HG03354 (cell line): Measurements from ENCODE around the gene SLC25A43.
A peak's percentile ranks its signal among the peaks of the same experiment; 100 is the strongest.
"Not testable (repeated sequence)": the region's sequence is repeated elsewhere in the genome, so short reads cannot be mapped to it uniquely, and the experiment has no call there.

Source experiments
- ATAC-seq: cut with Tn5 transposase; IDR thresholded peaks from one replicate; pipeline ENCODE4 v1.9.1; 2021; ENCODE audit warnings: mild to moderate bottlenecking; ENCODE audit not compliant: unreplicated experiment, poor library complexity, severe bottlenecking

Gene SLC25A43

DNA sequence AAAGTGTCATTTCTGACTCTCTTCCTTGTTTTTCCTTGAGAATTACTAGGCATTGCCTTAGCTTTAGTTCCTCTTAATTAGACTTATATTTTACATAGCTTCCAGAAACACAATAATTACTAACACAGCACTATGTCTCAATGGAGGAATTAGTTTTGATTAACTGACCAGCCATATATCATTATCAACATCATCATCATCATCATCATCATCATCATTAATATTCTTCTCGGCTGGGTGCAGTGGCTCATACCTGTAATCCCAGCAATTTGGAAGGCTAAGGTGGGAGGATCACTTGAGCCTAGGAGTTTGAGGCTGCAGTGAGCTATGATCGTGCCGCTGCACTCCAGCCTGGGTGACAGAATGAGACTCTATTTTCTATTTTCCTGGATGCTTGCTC lies 66.4 kb downstream of the SLC25A43 start:
- no peak for ATAC-seq

DNA sequence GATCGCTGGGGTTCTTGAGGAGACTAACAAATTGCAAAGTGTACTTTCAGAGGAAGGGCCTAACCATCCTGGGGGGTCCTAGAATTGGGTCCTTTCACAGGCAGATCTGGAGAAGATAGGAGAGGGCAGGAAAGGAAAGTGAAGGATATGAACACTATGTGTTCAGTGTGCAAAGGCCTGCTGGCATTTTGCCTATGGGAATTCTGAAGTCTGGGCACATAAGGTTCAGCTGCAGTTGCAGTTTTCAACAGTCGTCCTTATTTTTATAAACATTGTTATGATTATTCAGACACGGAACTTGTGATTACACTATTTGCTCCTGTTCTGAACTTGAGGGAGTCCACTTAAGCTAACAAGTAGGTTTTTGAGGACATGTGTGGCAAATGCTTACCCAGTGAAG lies 67.8 kb downstream of the SLC25A43 start:
- ATAC-seq: no peak

DNA sequence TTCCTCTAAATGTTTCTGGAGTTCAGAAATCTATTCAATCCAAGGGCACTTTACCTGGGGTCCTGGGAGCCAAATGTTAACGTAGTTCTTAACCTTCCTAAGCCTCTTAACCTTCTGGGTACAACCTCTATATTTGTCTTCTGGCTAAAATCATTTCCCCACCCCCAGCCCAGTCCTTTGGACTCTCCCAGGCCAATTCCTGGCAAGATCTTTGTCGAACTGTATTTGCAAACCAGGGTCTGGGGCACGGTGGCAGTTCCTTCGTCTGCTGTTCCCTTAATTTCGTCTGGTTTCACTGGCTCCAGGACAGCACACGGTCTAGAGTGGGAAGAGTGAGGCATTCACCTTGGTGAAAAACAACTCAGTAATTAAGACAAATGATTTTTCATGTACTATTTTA lies 68.3 kb downstream of the SLC25A43 start:
- ATAC-seq: no peak

DNA sequence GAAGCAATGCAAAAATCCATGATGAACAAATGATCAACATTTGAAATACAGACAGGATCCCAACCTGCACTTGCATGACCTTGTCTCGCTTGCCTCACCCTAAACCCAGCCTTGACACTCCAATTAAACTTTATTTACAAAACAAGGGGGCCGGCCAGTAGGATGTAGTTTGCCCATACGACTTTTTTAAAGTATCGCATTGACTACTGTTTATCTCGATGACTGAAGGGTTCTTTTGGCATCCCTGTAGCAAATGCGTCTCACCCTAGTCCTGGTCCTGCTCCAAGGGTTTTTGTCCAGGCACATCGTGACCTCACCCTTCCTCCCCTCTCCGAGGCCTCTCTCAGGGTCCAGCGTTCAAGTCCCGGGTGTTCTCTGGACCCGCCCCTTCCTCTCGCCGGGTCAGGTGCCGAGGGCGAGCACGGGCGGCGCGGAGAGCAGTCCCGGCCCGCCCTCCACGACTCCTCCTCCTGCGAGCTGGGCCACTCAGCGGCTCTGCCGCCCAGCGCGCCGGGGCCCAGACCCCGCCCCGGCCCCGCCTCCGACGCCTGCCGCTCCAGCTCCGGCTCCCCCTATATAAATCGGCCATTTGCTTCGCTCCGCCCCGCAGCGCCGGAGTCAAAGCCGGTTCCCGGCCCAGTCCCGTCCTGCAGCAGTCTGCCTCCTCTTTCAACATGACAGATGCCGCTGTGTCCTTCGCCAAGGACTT lies 68.9 kb downstream of the SLC25A43 start, which contains the start of gene SLC25A5:
SLC25A5 (plus strand) TSS at position 603 of the 709 bp plus-strand sequence; CDS start at position 675, 72 bp downstream.
- ATAC-seq: peak; percentile 85

DNA sequence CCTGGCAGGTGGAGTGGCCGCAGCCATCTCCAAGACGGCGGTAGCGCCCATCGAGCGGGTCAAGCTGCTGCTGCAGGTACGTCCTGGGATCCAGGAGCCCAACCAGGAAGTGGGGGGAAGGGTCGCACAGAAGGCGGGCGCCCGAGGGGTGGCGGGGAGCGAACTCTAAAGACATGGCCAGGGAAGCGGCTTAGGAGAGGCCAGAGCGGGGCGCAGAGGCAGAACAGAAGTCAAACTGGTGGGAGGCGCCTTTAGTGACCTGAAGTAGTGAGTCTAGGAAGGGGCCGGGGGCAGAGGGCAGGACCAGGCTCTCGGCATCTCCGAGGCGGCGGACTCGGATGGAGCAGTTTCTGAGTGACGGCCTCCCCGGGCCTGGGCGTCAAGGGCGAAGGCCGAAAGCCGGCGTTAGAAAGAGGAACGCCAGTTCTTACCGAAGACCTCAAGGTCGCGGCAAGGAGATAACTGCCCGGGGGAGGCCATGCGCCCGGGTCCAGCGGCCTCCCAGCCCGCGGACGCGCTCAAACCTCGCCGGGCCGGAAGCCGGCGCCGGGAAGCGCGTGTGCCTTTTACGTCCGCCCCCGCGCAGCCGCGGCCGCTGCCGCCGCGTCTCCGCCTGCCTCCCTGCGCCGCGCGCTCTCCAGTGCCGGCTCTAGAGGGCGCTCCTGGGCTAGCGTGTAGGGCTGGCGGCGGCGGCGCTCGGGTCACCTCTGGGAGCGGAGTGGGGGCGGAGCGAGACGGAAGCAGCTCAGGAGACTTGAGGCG lies 69.6 kb downstream of the SLC25A43 start:
- ATAC-seq: peak; percentile 77

DNA sequence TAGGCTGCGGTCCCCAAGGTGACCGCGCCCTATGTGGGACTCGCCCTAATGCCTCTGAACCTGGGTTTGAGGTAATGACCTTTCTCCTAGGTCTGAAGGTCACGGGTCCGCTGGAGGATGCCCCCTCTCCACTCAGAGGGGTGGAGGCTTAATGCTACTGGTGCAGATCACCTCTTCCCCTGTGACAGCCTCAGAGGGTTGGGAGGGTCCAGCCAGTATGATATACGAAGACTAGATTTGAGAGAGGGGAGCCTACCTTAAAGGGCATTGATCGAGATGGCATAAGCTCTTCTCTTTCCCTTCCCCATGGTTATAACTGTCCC lies 70.1 kb downstream of the SLC25A43 start:
- ATAC-seq: no peak

DNA sequence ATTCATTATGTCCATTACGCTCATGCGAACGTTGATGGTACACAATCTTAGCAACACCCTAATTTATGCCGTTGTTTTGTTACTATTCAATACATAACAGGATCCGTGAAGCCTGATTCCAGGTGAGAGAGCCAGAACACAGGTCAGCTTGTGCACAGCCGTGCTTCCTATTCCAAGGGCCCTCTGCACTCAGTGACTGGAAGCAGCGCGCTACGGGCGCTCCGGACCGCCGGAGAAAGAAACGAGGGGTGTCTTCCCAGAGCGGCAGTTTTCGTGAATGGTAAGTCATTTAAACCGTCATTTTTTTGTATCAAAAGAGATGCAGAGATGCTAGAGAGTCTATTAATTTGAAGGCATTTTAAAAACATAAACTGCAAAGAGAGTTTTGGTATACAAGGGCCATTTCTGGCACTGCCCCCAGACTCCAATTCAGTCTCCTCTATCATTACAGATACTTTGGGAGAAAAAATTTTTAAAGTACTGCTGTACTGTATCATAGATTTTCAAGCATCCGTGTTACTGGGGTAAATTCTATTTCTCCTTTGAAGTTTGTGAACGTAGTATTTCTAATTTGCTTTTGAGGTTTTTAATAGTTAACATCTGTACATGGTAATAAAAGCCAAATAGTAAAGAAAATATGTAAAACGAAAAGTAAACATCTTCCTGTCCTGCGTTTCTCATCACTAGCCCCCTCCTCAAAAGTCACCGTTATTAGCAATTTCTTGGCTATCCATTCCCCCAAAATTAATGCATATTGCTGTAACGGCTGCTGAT lies 75.7 kb downstream of the SLC25A43 start:
- ATAC-seq: no peak

DNA sequence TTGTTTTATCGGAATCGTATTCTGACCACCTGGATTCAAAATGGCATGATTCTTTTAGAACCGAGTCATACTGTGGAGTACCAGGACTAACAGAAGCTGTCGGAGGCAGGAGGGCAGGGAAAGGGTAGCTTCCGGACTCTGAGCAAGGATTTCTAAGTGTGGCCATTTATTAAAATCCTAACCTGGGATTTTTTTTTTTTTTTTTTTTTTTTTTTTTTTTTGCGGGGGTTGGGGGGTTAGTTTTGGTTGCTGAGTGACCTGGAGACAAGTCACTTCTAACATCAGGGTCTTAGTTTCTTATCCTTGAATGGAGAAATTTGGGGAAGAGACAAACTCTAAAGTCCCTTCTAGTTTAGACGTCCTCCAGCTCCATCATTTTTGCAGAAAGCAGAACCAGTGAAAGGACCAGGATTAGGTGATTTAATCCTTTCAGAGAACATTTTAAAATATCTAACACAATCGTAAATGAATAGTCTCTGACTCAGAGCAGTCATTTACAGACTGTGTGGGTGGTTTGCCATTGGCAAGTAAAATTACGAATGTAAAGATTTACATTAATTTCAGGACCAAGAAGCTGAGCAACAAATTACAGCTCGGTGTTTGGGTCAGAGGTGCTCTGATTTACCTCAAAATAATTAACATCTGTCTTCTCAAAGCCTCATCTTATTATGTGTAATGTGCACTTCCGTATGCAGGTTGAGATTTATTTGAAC lies 76.4 kb downstream of the SLC25A43 start:
- no peak for ATAC-seq

DNA sequence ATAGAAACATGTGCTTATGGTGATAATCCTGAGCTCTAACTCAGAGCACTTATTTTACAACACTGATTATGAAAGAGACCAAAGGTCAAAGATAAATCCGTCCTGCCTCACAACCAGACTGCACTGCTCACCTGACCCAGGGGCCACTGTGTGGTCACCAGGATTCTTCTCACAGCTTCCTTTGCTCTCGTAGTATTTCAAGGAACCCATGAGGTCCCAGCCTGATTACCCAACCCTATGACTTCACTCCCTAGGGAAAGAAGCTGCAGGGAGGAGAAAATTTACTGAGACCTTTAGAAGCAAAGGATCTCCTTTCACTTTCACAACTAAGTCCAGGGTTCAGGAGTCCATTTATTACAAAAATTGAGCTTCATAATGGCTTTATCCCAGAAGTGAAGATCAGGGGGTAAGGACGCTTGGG lies 78.7 kb downstream of the SLC25A43 start:
- no peak for ATAC-seq

DNA sequence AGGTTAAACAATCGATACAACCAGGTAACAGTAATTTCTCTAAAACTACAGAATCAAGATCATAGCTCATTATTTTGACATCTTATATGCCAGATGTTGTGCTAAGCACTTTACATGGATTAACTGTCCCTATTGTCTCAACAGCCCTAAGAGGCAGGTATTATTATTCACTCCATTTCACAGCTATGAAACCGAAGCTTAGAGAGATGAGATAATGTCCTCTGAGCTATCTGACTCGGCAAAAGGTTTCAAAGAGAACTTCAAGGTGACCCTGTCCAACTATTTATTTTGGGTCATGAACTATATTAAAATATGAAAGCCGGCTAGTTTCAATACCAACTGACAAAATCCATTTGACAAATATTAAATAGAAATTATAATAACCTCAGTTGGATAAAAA lies 79.4 kb downstream of the SLC25A43 start:
- no peak for ATAC-seq

DNA sequence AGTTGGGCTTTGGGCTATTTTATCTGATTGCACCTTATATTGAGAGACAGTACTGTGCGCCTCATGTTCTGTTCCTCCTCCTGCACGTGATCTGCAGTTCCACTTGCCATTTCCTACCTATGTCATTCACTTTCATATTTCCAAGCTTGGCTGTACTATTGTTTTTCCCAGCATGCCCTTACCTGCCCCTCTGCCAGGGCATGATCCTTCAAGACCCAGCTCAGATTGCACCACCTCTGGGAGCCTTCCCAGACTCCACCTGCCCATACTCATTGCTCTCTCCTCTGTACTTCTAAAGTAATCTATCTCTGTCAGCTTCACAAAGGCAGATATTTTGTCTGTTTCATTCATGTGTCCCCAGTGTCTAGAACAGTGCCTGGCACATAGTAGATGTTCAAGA lies 80.7 kb downstream of the SLC25A43 start:
- no peak for ATAC-seq

DNA sequence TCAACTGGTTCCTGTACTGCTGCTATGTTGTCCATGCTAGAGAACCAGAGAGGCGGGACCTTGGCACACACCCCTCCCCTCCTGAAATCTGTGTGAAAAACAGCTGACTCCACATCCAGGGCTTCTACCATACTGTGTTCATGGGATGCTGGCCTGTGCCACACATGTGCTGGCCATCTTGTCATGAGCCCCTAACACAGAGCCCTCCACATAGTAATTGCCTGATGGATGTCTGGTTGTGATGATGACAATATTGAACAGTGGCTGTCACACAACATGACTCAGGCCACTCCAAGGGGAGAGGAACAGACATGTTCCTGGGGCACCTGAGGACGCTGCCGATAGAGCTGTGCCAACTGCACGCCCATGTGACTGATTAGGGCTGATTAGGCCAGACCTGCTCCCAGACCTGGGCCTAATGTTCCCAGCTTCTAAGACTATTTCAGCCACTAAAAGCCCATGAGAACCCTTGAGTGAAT lies 82.2 kb downstream of the SLC25A43 start:
- no peak for ATAC-seq

DNA sequence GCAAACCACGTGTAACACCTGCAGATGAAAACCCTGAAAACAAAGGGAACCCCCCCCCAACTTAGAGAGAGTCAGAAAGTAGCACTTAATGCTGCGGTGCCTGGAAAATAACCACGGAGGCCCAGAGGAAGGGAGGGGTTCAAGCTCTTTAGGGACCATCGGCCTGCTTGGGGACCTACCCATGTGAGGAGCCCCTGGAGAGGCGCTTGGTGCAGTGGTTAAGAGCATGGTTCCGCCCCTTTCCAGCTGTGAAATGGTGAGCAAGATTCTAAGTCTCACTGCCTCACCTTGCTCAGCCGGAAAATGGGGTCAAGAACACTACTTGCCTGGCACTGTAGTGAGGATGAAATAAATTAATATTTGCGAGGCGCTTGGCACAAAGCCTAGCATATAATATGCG lies 82.9 kb downstream of the SLC25A43 start:
- ATAC-seq: peak; percentile 31

DNA sequence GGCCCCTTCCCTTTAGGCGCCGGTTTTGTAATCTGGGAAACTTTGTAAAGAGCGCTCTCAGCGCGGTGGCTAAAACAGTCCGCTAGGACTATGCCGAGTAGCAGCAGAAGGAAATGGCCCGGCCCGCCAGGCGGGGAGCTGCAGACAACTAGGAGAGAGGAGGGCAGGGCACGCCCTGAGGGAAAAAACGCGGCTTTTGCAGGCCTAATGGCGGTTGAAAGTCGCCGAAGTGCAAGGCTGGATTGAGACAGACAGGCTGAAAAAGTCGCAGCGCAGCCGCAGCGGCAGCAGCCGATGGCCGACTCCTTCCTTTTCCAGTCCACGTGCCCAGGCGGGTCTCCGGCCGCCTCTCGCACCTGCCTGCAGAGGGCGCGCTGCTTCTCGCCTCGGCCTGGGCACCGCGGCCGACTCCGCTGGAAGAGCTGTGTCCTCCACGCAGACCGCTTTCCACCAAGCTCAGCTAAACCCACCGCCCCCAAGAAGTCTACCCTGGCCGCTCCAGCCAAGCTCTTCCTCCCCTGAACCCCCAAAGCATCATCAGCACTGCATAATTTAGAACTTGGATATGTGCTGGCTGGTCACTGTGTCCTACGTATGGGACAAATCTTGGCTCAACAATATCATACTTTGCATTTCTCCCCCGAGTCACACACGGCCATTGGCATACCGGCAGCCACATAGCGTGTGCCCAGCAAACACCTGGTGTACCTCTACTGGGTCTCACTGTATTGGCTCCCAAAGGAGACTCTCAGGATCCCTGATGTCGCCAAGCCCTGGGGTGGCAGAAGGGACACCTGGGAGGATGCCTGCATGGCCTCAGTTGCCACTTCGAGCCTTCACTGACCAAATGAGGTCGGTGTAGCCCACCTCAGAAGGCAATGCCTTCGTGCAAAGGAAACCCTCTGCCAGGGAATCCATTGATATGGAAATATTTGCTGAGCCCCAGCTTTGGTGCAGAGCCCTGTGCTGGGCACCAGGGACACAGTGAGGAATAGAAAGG lies 83.6 kb downstream of the SLC25A43 start:
- ATAC-seq: peak; percentile 80

DNA sequence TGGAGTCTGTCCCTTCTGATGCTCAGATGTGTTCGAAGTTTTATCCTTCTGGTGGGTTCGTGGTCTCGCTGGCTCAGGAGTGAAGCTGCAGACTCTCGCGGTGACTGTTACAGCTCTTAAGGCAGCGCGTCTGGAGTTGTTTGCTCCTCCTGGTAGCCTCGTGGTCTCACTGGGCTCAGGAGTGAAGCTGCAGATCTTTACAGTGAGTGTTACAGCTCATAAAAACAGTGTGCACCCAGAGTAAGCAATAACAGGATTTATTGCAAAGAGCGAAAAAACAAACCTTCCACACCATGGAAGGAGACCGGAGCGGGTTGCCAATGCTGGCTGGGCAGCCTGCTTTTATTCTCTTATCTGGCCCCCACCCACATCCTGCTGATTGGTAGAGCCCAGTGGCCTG lies 87.6 kb downstream of the SLC25A43 start:
- no peak for ATAC-seq

DNA sequence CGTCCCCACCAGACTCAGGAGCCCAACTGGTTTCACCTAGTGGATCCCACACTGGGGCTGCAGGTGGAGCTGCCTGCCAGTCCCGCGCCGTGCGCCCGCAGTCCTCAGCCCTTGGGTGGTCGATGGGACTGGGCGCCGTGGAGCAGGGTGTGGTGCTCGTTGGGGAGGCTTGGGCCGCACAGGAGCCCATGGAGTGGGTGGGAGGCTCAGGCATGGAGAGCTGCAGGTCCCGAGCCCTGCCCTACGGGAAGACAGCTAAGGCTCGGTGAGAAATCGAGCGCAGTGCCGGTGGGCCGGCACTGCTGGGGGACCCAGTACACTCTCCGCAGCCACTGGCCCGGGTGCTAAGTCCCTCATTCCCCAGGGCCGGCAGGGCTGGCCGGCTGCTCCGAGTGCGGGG lies 88.6 kb downstream of the SLC25A43 start:
- not testable (repeated sequence) for ATAC-seq

DNA sequence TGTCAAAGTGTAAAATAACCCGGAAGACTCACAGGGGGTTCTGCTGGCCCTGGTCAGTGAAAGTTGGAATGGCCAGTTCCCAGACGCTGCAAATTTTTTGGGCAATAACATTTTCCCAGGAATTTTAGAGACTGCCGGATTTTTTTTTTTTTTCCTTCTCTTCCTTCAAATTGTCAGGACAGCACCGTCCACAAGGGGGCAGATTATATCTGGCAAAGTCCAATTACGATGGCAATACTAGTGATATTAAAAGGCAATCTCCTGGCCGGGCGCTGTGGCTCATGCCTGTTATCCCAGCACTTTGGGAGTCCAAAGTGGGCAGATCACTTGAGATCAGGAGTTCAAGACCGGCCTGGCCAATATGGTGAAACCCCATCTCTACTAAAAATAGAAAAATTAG lies 89.6 kb downstream of the SLC25A43 start:
- no peak for ATAC-seq

DNA sequence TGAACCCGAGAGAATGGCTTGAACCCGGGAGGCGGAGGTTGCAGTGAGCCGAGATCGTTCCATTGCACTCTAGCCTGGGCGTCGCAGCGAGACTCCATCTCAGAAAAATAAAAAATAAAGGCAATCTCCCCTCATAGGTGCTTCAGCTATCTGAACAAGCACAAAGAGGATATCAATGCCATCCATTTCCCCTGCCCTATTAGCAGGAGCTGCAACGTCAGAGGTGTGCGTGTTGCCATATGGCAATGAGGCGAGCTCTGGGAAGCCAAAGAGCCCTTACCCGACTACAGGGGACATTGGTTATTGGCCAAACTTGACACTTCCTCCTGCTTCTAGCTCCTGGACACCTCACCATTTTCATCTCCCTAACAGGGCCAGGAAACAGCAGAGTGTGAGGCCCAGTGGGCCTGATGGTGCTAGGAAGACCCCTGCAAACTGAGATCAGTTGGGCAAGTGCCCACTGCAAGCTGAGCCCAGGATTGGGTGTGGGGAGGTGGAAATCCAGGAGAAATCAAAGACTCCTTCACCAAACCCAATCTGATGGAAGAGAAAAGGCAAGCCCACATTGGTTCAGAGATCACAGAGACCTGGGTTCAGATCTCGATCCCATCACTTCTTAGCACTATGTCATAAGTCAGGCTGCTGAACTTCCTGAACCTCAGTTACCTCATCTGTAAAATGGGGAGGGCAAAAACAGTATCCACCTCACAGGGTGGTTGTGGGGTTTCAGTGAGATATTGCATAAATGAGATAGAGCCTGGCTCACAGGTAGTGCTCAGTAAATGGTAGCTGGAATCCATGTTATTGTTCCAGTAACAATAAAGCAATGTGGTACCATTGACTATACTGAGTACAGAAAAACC lies 90.3 kb downstream of the SLC25A43 start:
- no peak for ATAC-seq
